ENCODE measurements around the gene FITM2. TPM values are rescaled to one million over a fixed set of nuclear protein-coding genes. Genes with fewer than 3 reads are reported as not detected.

FITM2 gene
- total and polyA plus RNA-seq, 10 of the 15 experiments (the other 5 are each of a cell fraction or from before 2014, with no cell fraction given) = 0.46 to 1.9 (median 1.6) TPM

DNA sequence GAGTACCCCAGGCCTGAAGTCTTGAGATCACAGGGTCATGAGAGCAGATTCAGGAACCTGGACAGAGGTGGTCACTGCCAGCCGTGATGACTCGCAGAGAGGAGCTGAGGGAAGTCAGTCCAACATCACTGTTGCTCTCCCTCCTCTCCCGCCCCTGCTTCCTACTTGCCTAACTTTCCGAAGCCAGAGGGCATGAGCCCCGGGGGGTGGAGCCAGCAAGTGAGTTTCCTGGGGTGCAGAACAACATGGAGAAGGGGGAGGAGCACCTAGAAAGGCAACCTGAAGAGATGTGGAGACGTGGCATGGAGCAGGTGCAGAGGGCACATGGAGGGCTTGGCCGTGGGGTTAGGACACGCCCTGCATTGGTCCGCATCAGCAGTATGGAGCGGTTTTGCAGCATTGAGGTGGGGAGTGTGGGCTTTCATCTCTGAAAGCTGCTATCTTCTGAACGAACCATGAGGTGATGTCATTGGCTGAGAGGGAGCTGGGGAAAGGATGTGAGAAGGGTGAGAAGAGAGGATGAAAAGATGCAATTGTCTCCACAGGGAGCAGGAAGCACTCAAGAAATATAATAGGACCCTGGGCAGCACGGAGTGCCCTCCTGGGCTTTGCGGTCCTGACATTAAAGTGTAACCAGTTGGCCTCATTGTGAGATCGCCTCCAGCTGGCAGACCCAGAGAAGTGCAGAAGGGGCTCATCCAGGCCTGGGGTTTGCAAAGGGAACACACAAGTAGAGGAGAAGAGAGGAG lies 38.9 kb downstream of the FITM2 start:
- ChIA-PET POLR2A (no interaction called here), SMC1A (ENCODE audit: uncharacterized antibody, unreplicated experiment) (no interaction called here), RAD21 (ENCODE audit: unreplicated experiment) (no interaction called here), CTCF (no interaction called here)
- Histone ChIP-seq H3K79me2 (ENCODE audit: control insufficient read depth, insufficient read depth, low read length) (no peaks in the 10 kb centered on the region), H3K4me1 (ENCODE audit: control insufficient read depth, insufficient read depth, low read length) (peaks cover 10% of the 10 kb centered on the region), H3K27me3 (replicated peaks in 1 of 2; ENCODE audit: control insufficient read depth in 2 of 2, insufficient read depth in 2 of 2, low read length in 1 of 2) (no peaks in the 10 kb centered on the region; a peak in 1 of 4 replicates), H3K9ac (ENCODE audit: control insufficient read depth, insufficient read depth, low read length) (no peak overlapping the region), H3K27ac (ENCODE audit: control insufficient read depth, insufficient read depth) (no peak overlapping the region), H2AFZ (ENCODE audit: control insufficient read depth, low read depth, low read length) (no peak overlapping the region), H3K4me2 (ENCODE audit: control insufficient read depth, insufficient read depth) (no peak overlapping the region), H3K4me3 (no peak overlapping the region), H3K9me3 (replicated peaks; ENCODE audit: control insufficient read depth, insufficient read depth, low read length) (no peaks in the 10 kb centered on the region), H3K36me3 (ENCODE audit: control insufficient read depth in 2 of 2, insufficient read depth in 2 of 2, low read length in 1 of 2) (no peaks in the 10 kb centered on the region), H4K20me1 (ENCODE audit: control insufficient read depth, insufficient read depth) (no peaks in the 10 kb centered on the region; the same call in 1 of the 2 replicates)
- BruUV-seq (replicated peaks) = no TSS peak
- in situ Hi-C loops (cut with MboI) = no loop called here
- TF ChIP-seq, protein P1, sequence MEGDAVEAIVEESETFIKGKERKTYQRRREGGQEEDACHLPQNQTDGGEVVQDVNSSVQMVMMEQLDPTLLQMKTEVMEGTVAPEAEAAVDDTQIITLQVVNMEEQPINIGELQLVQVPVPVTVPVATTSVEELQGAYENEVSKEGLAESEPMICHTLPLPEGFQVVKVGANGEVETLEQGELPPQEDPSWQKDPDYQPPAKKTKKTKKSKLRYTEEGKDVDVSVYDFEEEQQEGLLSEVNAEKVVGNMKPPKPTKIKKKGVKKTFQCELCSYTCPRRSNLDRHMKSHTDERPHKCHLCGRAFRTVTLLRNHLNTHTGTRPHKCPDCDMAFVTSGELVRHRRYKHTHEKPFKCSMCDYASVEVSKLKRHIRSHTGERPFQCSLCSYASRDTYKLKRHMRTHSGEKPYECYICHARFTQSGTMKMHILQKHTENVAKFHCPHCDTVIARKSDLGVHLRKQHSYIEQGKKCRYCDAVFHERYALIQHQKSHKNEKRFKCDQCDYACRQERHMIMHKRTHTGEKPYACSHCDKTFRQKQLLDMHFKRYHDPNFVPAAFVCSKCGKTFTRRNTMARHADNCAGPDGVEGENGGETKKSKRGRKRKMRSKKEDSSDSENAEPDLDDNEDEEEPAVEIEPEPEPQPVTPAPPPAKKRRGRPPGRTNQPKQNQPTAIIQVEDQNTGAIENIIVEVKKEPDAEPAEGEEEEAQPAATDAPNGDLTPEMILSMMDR (IDR thresholded peaks at IDR 0.05 in 2 of 3, conservative IDR thresholded peaks at IDR 0.05 in 1 of 3; ENCODE audit: control insufficient read depth in 2 of 3, extremely low read depth in 1 of 3, insufficient read depth in 1 of 3, low read depth in 3 of 3, low read length in 3 of 3) = peak; percentile 2 to 35 (median 17); a peak in 2 of 6 replicates
- no peak for TF ChIP-seq ZZZ3 (IDR thresholded peaks at IDR 0.05; ENCODE audit: control insufficient read depth, insufficient read length, low read depth)
- intact Hi-C loops (cut with micrococcal nuclease; ENCODE audit: unreplicated experiment) = no loop called here
- whole genome bisulfite sequencing (ENCODE audit: insufficient coverage, insufficient replicate concordance, low lambda C conversion rate, missing lambda C conversion rate) = 46% methylated on average over 14 of the region's 14 CpGs
- no peak for ATAC-seq
- FAIRE-seq = no peak
- no peak for DNase-seq (ENCODE audit: low read depth, low spot score)

DNA sequence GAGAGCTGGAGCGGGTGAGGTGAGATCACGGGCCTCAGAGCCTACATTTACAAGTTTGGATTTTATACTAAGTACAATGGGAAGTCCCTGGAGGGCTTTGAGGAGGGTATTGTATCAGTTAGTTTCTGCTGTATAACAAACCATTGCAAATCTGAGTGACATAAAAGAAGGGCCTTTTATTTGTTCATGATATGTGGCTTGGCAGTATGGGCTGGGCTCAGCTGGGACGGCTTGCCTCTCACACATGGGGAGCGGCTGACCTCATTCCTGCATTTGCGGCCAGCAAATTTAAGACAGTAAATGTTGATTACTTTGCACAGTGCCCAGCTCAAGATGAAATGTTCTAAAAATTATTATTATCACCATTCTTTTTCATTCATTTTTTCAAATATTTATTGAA lies 42.2 kb downstream of the FITM2 start:
- WGBS (ENCODE audit: insufficient coverage, insufficient replicate concordance, low lambda C conversion rate, missing lambda C conversion rate) = 42% methylated on average over 5 of the region's 5 CpGs
- SMC1A ChIA-PET (ENCODE audit: uncharacterized antibody, unreplicated experiment) = no interaction called here
- TF ChIP-seq NBN (IDR thresholded peaks at IDR 0.05) (no peak), RBBP5 (conservative IDR thresholded peaks at IDR 0.05) (no peak), SREBF2 (IDR thresholded peaks at IDR 0.05; ENCODE audit: low read length) (no peak), RAD51 (IDR thresholded peaks at IDR 0.05) (no peak), PML (IDR thresholded peaks at IDR 0.05; ENCODE audit: low read length) (no peak), NR2C1 (IDR thresholded peaks at IDR 0.05) (no peak), TCF3 (IDR thresholded peaks at IDR 0.05; ENCODE audit: borderline replicate concordance, insufficient read depth, low read depth, low read length) (no peak), PAX5 (IDR thresholded peaks at IDR 0.05; ENCODE audit: borderline replicate concordance, low read depth, low read length) (no peak)
- TF ChIP-seq, protein P2, sequence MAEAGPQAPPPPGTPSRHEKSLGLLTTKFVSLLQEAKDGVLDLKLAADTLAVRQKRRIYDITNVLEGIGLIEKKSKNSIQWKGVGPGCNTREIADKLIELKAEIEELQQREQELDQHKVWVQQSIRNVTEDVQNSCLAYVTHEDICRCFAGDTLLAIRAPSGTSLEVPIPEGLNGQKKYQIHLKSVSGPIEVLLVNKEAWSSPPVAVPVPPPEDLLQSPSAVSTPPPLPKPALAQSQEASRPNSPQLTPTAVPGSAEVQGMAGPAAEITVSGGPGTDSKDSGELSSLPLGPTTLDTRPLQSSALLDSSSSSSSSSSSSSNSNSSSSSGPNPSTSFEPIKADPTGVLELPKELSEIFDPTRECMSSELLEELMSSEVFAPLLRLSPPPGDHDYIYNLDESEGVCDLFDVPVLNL (IDR thresholded peaks at IDR 0.05; ENCODE audit: low read depth, low read length) = no peak
- TF ChIP-seq, protein P3, sequence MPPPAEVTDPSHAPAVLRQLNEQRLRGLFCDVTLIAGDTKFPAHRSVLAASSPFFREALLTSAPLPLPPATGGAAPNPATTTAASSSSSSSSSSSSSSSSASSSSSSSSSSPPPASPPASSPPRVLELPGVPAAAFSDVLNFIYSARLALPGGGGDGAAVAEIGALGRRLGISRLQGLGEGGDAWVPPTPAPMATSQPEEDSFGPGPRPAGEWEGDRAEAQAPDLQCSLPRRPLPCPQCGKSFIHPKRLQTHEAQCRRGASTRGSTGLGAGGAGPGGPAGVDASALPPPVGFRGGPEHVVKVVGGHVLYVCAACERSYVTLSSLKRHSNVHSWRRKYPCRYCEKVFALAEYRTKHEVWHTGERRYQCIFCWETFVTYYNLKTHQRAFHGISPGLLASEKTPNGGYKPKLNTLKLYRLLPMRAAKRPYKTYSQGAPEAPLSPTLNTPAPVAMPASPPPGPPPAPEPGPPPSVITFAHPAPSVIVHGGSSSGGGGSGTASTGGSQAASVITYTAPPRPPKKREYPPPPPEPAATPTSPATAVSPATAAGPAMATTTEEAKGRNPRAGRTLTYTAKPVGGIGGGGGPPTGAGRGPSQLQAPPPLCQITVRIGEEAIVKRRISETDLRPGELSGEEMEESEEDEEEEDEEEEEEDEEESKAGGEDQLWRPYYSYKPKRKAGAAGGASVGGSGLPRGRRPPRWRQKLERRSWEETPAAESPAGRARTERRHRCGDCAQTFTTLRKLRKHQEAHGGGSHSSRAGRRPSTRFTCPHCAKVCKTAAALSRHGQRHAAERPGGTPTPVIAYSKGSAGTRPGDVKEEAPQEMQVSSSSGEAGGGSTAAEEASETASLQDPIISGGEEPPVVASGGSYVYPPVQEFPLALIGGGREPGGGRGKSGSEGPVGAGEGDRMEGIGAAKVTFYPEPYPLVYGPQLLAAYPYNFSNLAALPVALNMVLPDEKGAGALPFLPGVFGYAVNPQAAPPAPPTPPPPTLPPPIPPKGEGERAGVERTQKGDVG (CRISPR knock-in tag; IDR thresholded peaks at IDR 0.05) = no peak

More for the DNA sequence above, 42.2 kb downstream of the FITM2 start:
- no peak overlapping the region for H2AFZ ChIP-seq (ENCODE audit: control insufficient read depth, low read depth, low read length)
- H3K4me3 ChIP-seq = no peak overlapping the region
- DNase-seq (ENCODE audit: low read depth, low spot score) (no peak), FAIRE-seq (no peak), ATAC-seq (no peak)
- H3K9me3 ChIP-seq (replicated peaks; ENCODE audit: control insufficient read depth, insufficient read depth, low read length) = no peaks in the 10 kb centered on the region
- no peak overlapping the region for H3K4me2 ChIP-seq (ENCODE audit: control insufficient read depth, insufficient read depth)
- H3K4me1 ChIP-seq (ENCODE audit: control insufficient read depth, insufficient read depth, low read length) = peaks cover 10% of the 10 kb centered on the region
- CTCF ChIA-PET = no interaction called here
- in situ Hi-C loops (cut with MboI) = no loop called here
- intact Hi-C loops (cut with micrococcal nuclease; ENCODE audit: unreplicated experiment) = no loop called here
- RAD21 ChIA-PET (ENCODE audit: unreplicated experiment) = no interaction called here
- POLR2A ChIA-PET = no interaction called here
- H4K20me1 ChIP-seq (ENCODE audit: control insufficient read depth, insufficient read depth) = no peaks in the 10 kb centered on the region; the same call in 1 of the 2 replicates
- H3K36me3 ChIP-seq (ENCODE audit: control insufficient read depth in 2 of 2, insufficient read depth in 2 of 2, low read length in 1 of 2) = no peaks in the 10 kb centered on the region
- no peak overlapping the region for H3K9ac ChIP-seq (ENCODE audit: control insufficient read depth, insufficient read depth, low read length)
- BruUV-seq (replicated peaks) = no TSS peak
- H3K79me2 ChIP-seq (ENCODE audit: control insufficient read depth, insufficient read depth, low read length) = no peaks in the 10 kb centered on the region
- H3K27ac ChIP-seq (ENCODE audit: control insufficient read depth, insufficient read depth) = no peak overlapping the region
- no peaks in the 10 kb centered on the region; a peak in 1 of 4 replicates for H3K27me3 ChIP-seq (replicated peaks in 1 of 2; ENCODE audit: control insufficient read depth in 2 of 2, insufficient read depth in 2 of 2, low read length in 1 of 2)

All from GM12878 (cell line).